GM23338 (cell line): ENCODE measurements around the gene FUT8. TPM values are rescaled to one million over a fixed set of nuclear protein-coding genes. Genes with fewer than 3 reads are reported as not detected.

ENCODE experiments used
- ATAC-seq: fragments of 200-7000 bp; cut with Tn5 transposase; 3 replicates; pipeline ENCODE4 v1.9.1; 2020
- DNase-seq: peaks from one replicate; pipeline ENCODE4 v3.0.0-alpha.2; 2015; ENCODE audit warnings: low spot score
- H2AFZ ChIP-seq: fragments of 200-600 bp; sonication (generic); 2 replicates; pipeline ENCODE4 v1.8.0; 2016; ENCODE audit warnings: antibody characterized with exemption, mild to moderate bottlenecking, moderate library complexity
- H3F3A ChIP-seq: fragments of 200-600 bp; sonication (generic); replicated peaks from 2 replicates; pipeline ENCODE4 v1.8.0; 2017; ENCODE audit warnings: antibody characterized with exemption, mixed run types, low read depth
- H3K27ac ChIP-seq: fragments of 200-600 bp; sonication (generic); 2 replicates; pipeline ENCODE4 v1.6.1; 2016; ENCODE audit warnings: low read depth
- H3K27me3 ChIP-seq: fragments of 200-600 bp; sonication (generic); 2 replicates; pipeline ENCODE4 v1.8.0; 2016; ENCODE audit warnings: mild to moderate bottlenecking, mixed run types, moderate library complexity; ENCODE audit not compliant: insufficient read depth
- H3K36me3 ChIP-seq: fragments of 200-600 bp; sonication (generic); 2 replicates; pipeline ENCODE4 v1.8.0; 2016; ENCODE audit warnings: mild to moderate bottlenecking; ENCODE audit not compliant: insufficient read depth
- H3K4me1 ChIP-seq: fragments of 200-600 bp; sonication (generic); 2 replicates; pipeline ENCODE4 v1.8.0; 2016; ENCODE audit warnings: mild to moderate bottlenecking, moderate library complexity; ENCODE audit not compliant: insufficient read depth
- H3K4me2 ChIP-seq: fragments of 200-600 bp; sonication (generic); 2 replicates; pipeline ENCODE4 v1.7.1; 2017; ENCODE audit warnings: mixed run types
- H3K4me3 ChIP-seq: fragments of 200-600 bp; sonication (generic); 2 replicates; pipeline ENCODE4 v1.6.1; 2016; ENCODE audit warnings: mixed run types
- H3K79me2 ChIP-seq: fragments of 200-600 bp; sonication (generic); replicated peaks from 2 replicates; pipeline ENCODE4 v1.8.0; 2017; ENCODE audit warnings: mild to moderate bottlenecking; ENCODE audit not compliant: insufficient read depth
- H3K9me2 ChIP-seq: fragments of 200-600 bp; sonication (generic); 2 replicates; pipeline ENCODE4 v1.8.0; 2017; ENCODE audit not compliant: insufficient read depth
- H4K20me1 ChIP-seq: fragments of 200-600 bp; sonication (generic); replicated peaks from 2 replicates; pipeline ENCODE4 v1.8.0; 2017; ENCODE audit warnings: mild to moderate bottlenecking; ENCODE audit not compliant: insufficient read depth
- H3K27ac Mint-ChIP-seq: 2 replicates; pipeline ENCODE4 v1.8.0; 2020; ENCODE audit warnings: inconsistent platforms, mild to moderate bottlenecking, moderate library complexity, mixed read lengths
- H3K27me3 Mint-ChIP-seq: 3 replicates; pipeline ENCODE4 v1.8.0; 2022; ENCODE audit warnings: low read depth, mild to moderate bottlenecking, moderate library complexity, mixed read lengths, inconsistent platforms; ENCODE audit not compliant: insufficient read depth, poor library complexity
- H3K36me3 Mint-ChIP-seq: 3 replicates; pipeline ENCODE4 v1.8.0; 2021; ENCODE audit warnings: low read depth, mild to moderate bottlenecking, inconsistent platforms, moderate library complexity, mixed read lengths
- H3K4me1 Mint-ChIP-seq: 3 replicates; pipeline ENCODE4 v1.8.0; 2020; ENCODE audit warnings: mild to moderate bottlenecking, inconsistent platforms, mixed read lengths
- H3K4me3 Mint-ChIP-seq: 3 replicates; pipeline ENCODE4 v1.8.0; 2021; ENCODE audit warnings: moderate library complexity, mild to moderate bottlenecking, inconsistent platforms, mixed read lengths
- H3K9me3 Mint-ChIP-seq: 3 replicates; pipeline ENCODE4 v1.8.0; 2020; ENCODE audit warnings: moderate library complexity, mild to moderate bottlenecking, inconsistent platforms, mixed read lengths
- POLR2AphosphoS5 ChIP-seq: IDR thresholded peaks from 2 replicates; pipeline ENCODE4 v1.6.1; 2016; ENCODE audit warnings: antibody characterized with exemption, low read depth
- polyA plus RNA-seq: library from polyadenylated mRNA; unstranded; fragments of >200 nt; fragmentation: Nextera tagmentation; extraction: Ambion mirVana; gene quantifications from 2 replicates; pipeline ENCODE4 v1.2.1, GENCODE V29; 2016
- total RNA-seq: library from RNA; depleted of rRNA; stranded (reverse); fragments of >200 nt; shearing (Covaris generic); gene quantifications from 2 replicates; pipeline ENCODE4 v1.2.3, GENCODE V29; 2014
- TF ChIP-seq, protein P1 (sequence below): fragments of 250-450 bp; sonication (Bioruptor Pico); IDR thresholded peaks from 2 replicates; pipeline ENCODE4 v1.5.0; 2020; ENCODE audit warnings: mild to moderate bottlenecking, moderate library complexity

The FUT8 gene
- total and polyA plus RNA-seq, 2 experiments from 2014 or later: 8.2 to 23.2 TPM

DNA sequence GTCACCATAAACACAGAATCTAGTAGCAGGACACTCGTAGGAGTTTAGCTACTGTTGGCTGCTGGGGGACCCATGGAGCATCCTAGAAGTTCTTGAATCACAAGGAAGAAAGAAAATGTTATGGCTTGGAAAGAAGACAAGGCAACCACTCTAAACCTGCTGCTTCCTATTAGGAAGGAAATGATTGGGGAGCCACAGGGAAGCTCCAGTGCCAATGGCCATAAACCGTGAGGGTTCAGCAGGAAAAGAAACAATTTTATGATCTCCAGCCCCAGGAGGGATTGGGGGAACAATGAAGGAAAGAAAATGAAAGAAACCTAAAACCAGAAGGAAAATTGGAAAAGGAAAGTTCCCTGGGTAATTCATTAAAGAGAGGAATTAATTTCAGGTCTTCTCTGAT lies 372.0 kb downstream of the FUT8 start:
- no peaks in the 10 kb centered on the region for H3K36me3 ChIP-seq

More for the DNA sequence above, 372.0 kb downstream of the FUT8 start:
- Mint-ChIP-seq H3K36me3 (no peaks in the 10 kb centered on the region; the same call in 2 of the 3 replicates), H3K4me1 (peaks cover 3% of the 10 kb centered on the region), H3K9me3 (no peaks in the 10 kb centered on the region), H3K27me3 (peaks cover 3% of the 10 kb centered on the region), H3K4me3 (no peak overlapping the region), H3K27ac (no peak overlapping the region)
- Histone ChIP-seq H3F3A (no peaks in the 10 kb centered on the region), H3K9me2 (peaks cover 4% of the 10 kb centered on the region; the same call in 1 of the 2 replicates), H3K27ac (no peak overlapping the region), H3K4me1 (no peaks in the 10 kb centered on the region), H3K4me2 (no peak overlapping the region), H2AFZ (no peak overlapping the region), H3K79me2 (no peaks in the 10 kb centered on the region), H3K27me3 (no peaks in the 10 kb centered on the region), H3K4me3 (no peak overlapping the region), H4K20me1 (no peaks in the 10 kb centered on the region)
- no peak for DNase-seq
- ATAC-seq: no peak
- TF ChIP-seq POLR2AphosphoS5: no peak
- TF ChIP-seq, protein P1, sequence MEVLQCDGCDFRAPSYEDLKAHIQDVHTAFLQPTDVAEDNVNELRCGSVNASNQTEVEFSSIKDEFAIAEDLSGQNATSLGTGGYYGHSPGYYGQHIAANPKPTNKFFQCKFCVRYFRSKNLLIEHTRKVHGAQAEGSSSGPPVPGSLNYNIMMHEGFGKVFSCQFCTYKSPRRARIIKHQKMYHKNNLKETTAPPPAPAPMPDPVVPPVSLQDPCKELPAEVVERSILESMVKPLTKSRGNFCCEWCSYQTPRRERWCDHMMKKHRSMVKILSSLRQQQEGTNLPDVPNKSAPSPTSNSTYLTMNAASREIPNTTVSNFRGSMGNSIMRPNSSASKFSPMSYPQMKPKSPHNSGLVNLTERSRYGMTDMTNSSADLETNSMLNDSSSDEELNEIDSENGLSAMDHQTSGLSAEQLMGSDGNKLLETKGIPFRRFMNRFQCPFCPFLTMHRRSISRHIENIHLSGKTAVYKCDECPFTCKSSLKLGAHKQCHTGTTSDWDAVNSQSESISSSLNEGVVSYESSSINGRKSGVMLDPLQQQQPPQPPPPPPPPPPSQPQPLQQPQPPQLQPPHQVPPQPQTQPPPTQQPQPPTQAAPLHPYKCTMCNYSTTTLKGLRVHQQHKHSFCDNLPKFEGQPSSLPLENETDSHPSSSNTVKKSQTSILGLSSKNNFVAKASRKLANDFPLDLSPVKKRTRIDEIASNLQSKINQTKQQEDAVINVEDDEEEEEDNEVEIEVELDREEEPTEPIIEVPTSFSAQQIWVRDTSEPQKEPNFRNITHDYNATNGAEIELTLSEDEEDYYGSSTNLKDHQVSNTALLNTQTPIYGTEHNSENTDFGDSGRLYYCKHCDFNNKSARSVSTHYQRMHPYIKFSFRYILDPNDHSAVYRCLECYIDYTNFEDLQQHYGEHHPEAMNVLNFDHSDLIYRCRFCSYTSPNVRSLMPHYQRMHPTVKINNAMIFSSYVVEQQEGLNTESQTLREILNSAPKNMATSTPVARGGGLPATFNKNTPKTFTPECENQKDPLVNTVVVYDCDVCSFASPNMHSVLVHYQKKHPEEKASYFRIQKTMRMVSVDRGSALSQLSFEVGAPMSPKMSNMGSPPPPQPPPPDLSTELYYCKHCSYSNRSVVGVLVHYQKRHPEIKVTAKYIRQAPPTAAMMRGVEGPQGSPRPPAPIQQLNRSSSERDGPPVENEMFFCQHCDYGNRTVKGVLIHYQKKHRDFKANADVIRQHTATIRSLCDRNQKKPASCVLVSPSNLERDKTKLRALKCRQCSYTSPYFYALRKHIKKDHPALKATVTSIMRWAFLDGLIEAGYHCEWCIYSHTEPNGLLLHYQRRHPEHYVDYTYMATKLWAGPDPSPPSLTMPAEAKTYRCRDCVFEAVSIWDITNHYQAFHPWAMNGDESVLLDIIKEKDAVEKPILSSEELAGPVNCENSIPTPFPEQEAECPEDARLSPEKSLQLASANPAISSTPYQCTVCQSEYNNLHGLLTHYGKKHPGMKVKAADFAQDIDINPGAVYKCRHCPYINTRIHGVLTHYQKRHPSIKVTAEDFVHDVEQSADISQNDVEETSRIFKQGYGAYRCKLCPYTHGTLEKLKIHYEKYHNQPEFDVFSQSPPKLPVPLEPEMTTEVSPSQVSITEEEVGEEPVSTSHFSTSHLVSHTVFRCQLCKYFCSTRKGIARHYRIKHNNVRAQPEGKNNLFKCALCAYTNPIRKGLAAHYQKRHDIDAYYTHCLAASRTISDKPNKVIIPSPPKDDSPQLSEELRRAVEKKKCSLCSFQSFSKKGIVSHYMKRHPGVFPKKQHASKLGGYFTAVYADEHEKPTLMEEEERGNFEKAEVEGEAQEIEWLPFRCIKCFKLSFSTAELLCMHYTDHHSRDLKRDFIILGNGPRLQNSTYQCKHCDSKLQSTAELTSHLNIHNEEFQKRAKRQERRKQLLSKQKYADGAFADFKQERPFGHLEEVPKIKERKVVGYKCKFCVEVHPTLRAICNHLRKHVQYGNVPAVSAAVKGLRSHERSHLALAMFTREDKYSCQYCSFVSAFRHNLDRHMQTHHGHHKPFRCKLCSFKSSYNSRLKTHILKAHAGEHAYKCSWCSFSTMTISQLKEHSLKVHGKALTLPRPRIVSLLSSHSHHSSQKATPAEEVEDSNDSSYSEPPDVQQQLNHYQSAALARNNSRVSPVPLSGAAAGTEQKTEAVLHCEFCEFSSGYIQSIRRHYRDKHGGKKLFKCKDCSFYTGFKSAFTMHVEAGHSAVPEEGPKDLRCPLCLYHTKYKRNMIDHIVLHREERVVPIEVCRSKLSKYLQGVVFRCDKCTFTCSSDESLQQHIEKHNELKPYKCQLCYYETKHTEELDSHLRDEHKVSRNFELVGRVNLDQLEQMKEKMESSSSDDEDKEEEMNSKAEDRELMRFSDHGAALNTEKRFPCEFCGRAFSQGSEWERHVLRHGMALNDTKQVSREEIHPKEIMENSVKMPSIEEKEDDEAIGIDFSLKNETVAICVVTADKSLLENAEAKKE: no peak
